ENCODE results near the gene LMNTD2.

The LMNTD2 gene

GRCh38 chr11:567011-567628 is 6.6 kb upstream of the LMNTD2 start:
- no peak for DNase-seq (ENCODE audit: extremely low spot score)
- TF ChIP-seq L3MBTL2 (conservative IDR thresholded peaks at IDR 0.05) (no peak), FOXM1 (IDR thresholded peaks at IDR 0.05; ENCODE audit: borderline replicate concordance) (no peak), BHLHE40 (IDR thresholded peaks at IDR 0.05; ENCODE audit: borderline replicate concordance) (no peak), SUZ12 (IDR thresholded peaks at IDR 0.05) (no peak), HDGF (IDR thresholded peaks at IDR 0.05; ENCODE audit: borderline replicate concordance) (no peak), FOXK2 (IDR thresholded peaks at IDR 0.05) (no peak), ARNT (IDR thresholded peaks at IDR 0.05) (no peak), CTBP1 (IDR thresholded peaks at IDR 0.05; ENCODE audit: borderline replicate concordance) (no peak), PKNOX1 (IDR thresholded peaks at IDR 0.05) (no peak), NFRKB (IDR thresholded peaks at IDR 0.05) (no peak)
- ChIA-PET POLR2A (interaction anchor here (0.5 to 3.4 kb wide), 3 partner anchors 9 to 179 kb away, joined by 3 to 17 read pairs (median 3); partner anchors contain the start of gene PHRF1), CTCF (no interaction called here)

- TF ChIP-seq ZNF384 (IDR thresholded peaks at IDR 0.05) (no peak), CTBP1 (IDR thresholded peaks at IDR 0.05; ENCODE audit: borderline replicate concordance) (no peak), ARNT (IDR thresholded peaks at IDR 0.05) (no peak), FOXA1 (IDR thresholded peaks at IDR 0.05) (no peak), SUZ12 (IDR thresholded peaks at IDR 0.05) (no peak), ELF4 (IDR thresholded peaks at IDR 0.05) (no peak), BHLHE40 (IDR thresholded peaks at IDR 0.05; ENCODE audit: borderline replicate concordance) (no peak), FOXK2 (IDR thresholded peaks at IDR 0.05) (no peak), HDGF (IDR thresholded peaks at IDR 0.05; ENCODE audit: borderline replicate concordance) (no peak)
- no peak for DNase-seq (ENCODE audit: extremely low spot score)
- ChIA-PET CTCF (interaction anchor here (0.8 to 1.6 kb wide), 2 partner anchors 10 to 12 kb away, joined by 3 to 4 read pairs; no protein-coding TSS in a partner anchor), POLR2A (interaction anchor here (0.8 to 3.4 kb wide), 4 partner anchors 10 to 30 kb away, joined by 3 to 17 read pairs (median 3); partner anchors contain the start of genes HRAS and PHRF1)
Observed at GRCh38 chr11:565921-566509, 5.5 kb upstream of the LMNTD2 start.

GRCh38 chr11:563812-564578 is 3.5 kb upstream of the LMNTD2 start:
- TF ChIP-seq HDGF (IDR thresholded peaks at IDR 0.05; ENCODE audit: borderline replicate concordance) (no peak), ARNT (IDR thresholded peaks at IDR 0.05) (no peak), ELF4 (IDR thresholded peaks at IDR 0.05) (no peak), SP1 (IDR thresholded peaks at IDR 0.05) (no peak), FOXM1 (IDR thresholded peaks at IDR 0.05; ENCODE audit: borderline replicate concordance) (no peak), BHLHE40 (IDR thresholded peaks at IDR 0.05; ENCODE audit: borderline replicate concordance) (no peak), NFRKB (IDR thresholded peaks at IDR 0.05) (no peak), FOXK2 (IDR thresholded peaks at IDR 0.05) (no peak), L3MBTL2 (conservative IDR thresholded peaks at IDR 0.05) (no peak), PKNOX1 (IDR thresholded peaks at IDR 0.05) (no peak), CTBP1 (IDR thresholded peaks at IDR 0.05; ENCODE audit: borderline replicate concordance) (no peak), FOXA1 (IDR thresholded peaks at IDR 0.05) (no peak), TARDBP (IDR thresholded peaks at IDR 0.05) (no peak), ZNF384 (IDR thresholded peaks at IDR 0.05) (no peak), SUZ12 (IDR thresholded peaks at IDR 0.05) (no peak), LEF1 (IDR thresholded peaks at IDR 0.05; ENCODE audit: borderline replicate concordance) (no peak)
- ChIA-PET CTCF (no interaction called here), POLR2A (interaction anchor here (0.8 to 3.4 kb wide), 2 partner anchors 10 to 12 kb away, joined by 3 to 17 read pairs (median 4); partner anchors contain the start of gene PHRF1)
- DNase-seq (ENCODE audit: extremely low spot score), result no peak

GRCh38 chr11:563066-563811 is 2.7 kb upstream of the LMNTD2 start:
- DNase-seq (ENCODE audit: extremely low spot score), result no peak
- CTCF ChIA-PET, result no interaction called here
- POLR2A ChIA-PET, result interaction anchor here (0.8 to 1.3 kb wide), 2 partner anchors 9 to 13 kb away, joined by 3 to 4 read pairs; partner anchors contain the start of gene PHRF1
- TF ChIP-seq SUZ12 (IDR thresholded peaks at IDR 0.05), result no peak
- TF ChIP-seq LEF1 (IDR thresholded peaks at IDR 0.05; ENCODE audit: borderline replicate concordance), result no peak
- no peak for TF ChIP-seq PKNOX1 (IDR thresholded peaks at IDR 0.05)
- no peak for TF ChIP-seq ELF4 (IDR thresholded peaks at IDR 0.05)
- TF ChIP-seq SP1 (IDR thresholded peaks at IDR 0.05), result no peak
- no peak for TF ChIP-seq FOXM1 (IDR thresholded peaks at IDR 0.05; ENCODE audit: borderline replicate concordance)
- TF ChIP-seq HDGF (IDR thresholded peaks at IDR 0.05; ENCODE audit: borderline replicate concordance), result no peak
- TF ChIP-seq NFRKB (IDR thresholded peaks at IDR 0.05), result no peak
- no peak for TF ChIP-seq CTBP1 (IDR thresholded peaks at IDR 0.05; ENCODE audit: borderline replicate concordance)
- no peak for TF ChIP-seq ZNF384 (IDR thresholded peaks at IDR 0.05)
- TF ChIP-seq TARDBP (IDR thresholded peaks at IDR 0.05), result no peak
- no peak for TF ChIP-seq BHLHE40 (IDR thresholded peaks at IDR 0.05; ENCODE audit: borderline replicate concordance)
- no peak for TF ChIP-seq FOXA1 (IDR thresholded peaks at IDR 0.05)
- TF ChIP-seq ARNT (IDR thresholded peaks at IDR 0.05), result no peak
- TF ChIP-seq FOXK2 (IDR thresholded peaks at IDR 0.05), result no peak
- no peak for TF ChIP-seq L3MBTL2 (conservative IDR thresholded peaks at IDR 0.05)
